HEK293 (cell line): ENCODE results near the gene PPP3CA.

Source experiments
- CTCF ChIA-PET: fragments of 350-600 bp; formaldehyde crosslinking; extraction: SDS; loops from one replicate; lab custom pipeline; 2021; ENCODE audit warnings: antibody characterized with exemption; lab: Yijun Ruan, JAX
- POLR2A ChIA-PET: fragments of 300-600 bp; formaldehyde crosslinking; extraction: SDS; loops from one replicate; lab custom pipeline; 2020; ENCODE audit warnings: antibody characterized with exemption, inconsistent platforms; lab: Yijun Ruan, JAX
- H3K27ac ChIP-seq: fragments of 200-500 bp; sonication (Bioruptor generic); 2 replicates; pipeline ENCODE4 v1.5.1; 2014; ENCODE audit warnings: low read depth, low read length, control low read depth, inconsistent platforms; ENCODE audit errors: extremely low read depth
- H3K36me3 ChIP-seq, 2 experiments: fragments of 200-500 bp in 1 of 2; sonication (Bioruptor generic) in 1 of 2; 1 replicate in 1 of 2; 2 replicates in 1 of 2; pipeline ENCODE4 v1.5.1; 2014 to 2017; ENCODE audit warnings: inconsistent platforms in 2 of 2, low read length in 2 of 2; ENCODE audit not compliant: control insufficient read depth in 2 of 2, insufficient read depth in 1 of 2
- H3K4me1 ChIP-seq: fragments of 200-500 bp; sonication (Bioruptor generic); 2 replicates; pipeline ENCODE4 v1.5.1; 2014; ENCODE audit warnings: mild to moderate bottlenecking, low read length, inconsistent platforms; ENCODE audit not compliant: control insufficient read depth, insufficient read depth
- H3K4me3 ChIP-seq: 2 replicates; pipeline ENCODE4 v1.5.1; 2011; ENCODE audit warnings: low read depth, mild to moderate bottlenecking, control low read depth, low read length, moderate library complexity
- H3K9me3 ChIP-seq: fragments of 200-500 bp; sonication (Bioruptor generic); 2 replicates; pipeline ENCODE4 v1.5.1; 2014; ENCODE audit warnings: low read depth, low read length, inconsistent platforms; ENCODE audit not compliant: control insufficient read depth, insufficient read depth
- GLIS2 ChIP-seq: fragments of 450-650 bp; formaldehyde crosslinking; IDR thresholded peaks from 2 replicates; pipeline ENCODE4 v1.5.1; 2016; ENCODE audit warnings: missing biosample characterization, missing genetic modification characterization
- MYNN ChIP-seq: fragments of 450-650 bp; formaldehyde crosslinking; IDR thresholded peaks from 2 replicates; pipeline ENCODE4 v1.5.1; 2016; ENCODE audit warnings: missing biosample characterization, missing genetic modification characterization, borderline replicate concordance
- SALL2 ChIP-seq: fragments of 450-650 bp; formaldehyde crosslinking; IDR thresholded peaks from 2 replicates; pipeline ENCODE4 v1.5.0; 2017; ENCODE audit warnings: missing biosample characterization, mild to moderate bottlenecking, missing genetic modification characterization, borderline replicate concordance
- SCRT1 ChIP-seq: fragments of 450-650 bp; formaldehyde crosslinking; IDR thresholded peaks from 2 replicates; pipeline ENCODE4 v1.5.1; 2016; ENCODE audit warnings: missing biosample characterization, missing genetic modification characterization, borderline replicate concordance
- SP3 ChIP-seq: fragments of 450-650 bp; formaldehyde crosslinking; IDR thresholded peaks from 2 replicates; pipeline ENCODE4 v1.5.1; 2016; ENCODE audit warnings: missing biosample characterization, missing genetic modification characterization
- YY2 ChIP-seq: fragments of 450-650 bp; formaldehyde crosslinking; IDR thresholded peaks from 2 replicates; pipeline ENCODE4 v1.5.1; 2016; ENCODE audit warnings: missing biosample characterization, missing genetic modification characterization
- ZNF121 ChIP-seq: fragments of 450-650 bp; formaldehyde crosslinking; IDR thresholded peaks from 2 replicates; pipeline ENCODE4 v1.5.1; 2016; ENCODE audit warnings: missing biosample characterization, missing genetic modification characterization
- ZNF18 ChIP-seq: fragments of 450-650 bp; formaldehyde crosslinking; IDR thresholded peaks from 2 replicates; pipeline ENCODE4 v1.5.1; 2016; ENCODE audit warnings: missing biosample characterization, missing genetic modification characterization
- ZNF184 ChIP-seq: fragments of 450-650 bp; IDR thresholded peaks from 2 replicates; pipeline ENCODE4 v1.5.1; 2018; ENCODE audit warnings: missing biosample characterization, mild to moderate bottlenecking, missing genetic modification characterization
- ZNF2 ChIP-seq: fragments of 450-650 bp; formaldehyde crosslinking; IDR thresholded peaks from 2 replicates; pipeline ENCODE4 v1.5.1; 2016; ENCODE audit warnings: missing biosample characterization, missing genetic modification characterization
- ZNF221 ChIP-seq: fragments of 450-650 bp; formaldehyde crosslinking; IDR thresholded peaks from 2 replicates; pipeline ENCODE4 v1.5.1; 2017; ENCODE audit warnings: missing biosample characterization, missing genetic modification characterization, borderline replicate concordance
- ZNF23 ChIP-seq: fragments of 450-650 bp; formaldehyde crosslinking; IDR thresholded peaks from 2 replicates; pipeline ENCODE4 v1.5.1; 2016; ENCODE audit warnings: missing biosample characterization, missing genetic modification characterization, borderline replicate concordance
- ZNF239 ChIP-seq: fragments of 450-650 bp; formaldehyde crosslinking; IDR thresholded peaks from 2 replicates; pipeline ENCODE4 v1.5.1; 2016; ENCODE audit warnings: missing biosample characterization, missing genetic modification characterization
- ZNF26 ChIP-seq: fragments of 450-650 bp; formaldehyde crosslinking; IDR thresholded peaks from 2 replicates; pipeline ENCODE4 v1.5.1; 2016; ENCODE audit warnings: missing biosample characterization, missing genetic modification characterization
- ZNF311 ChIP-seq: fragments of 450-650 bp; formaldehyde crosslinking; IDR thresholded peaks from 2 replicates; pipeline ENCODE4 v1.5.1; 2017; ENCODE audit warnings: missing biosample characterization, missing genetic modification characterization, borderline replicate concordance
- ZNF335 ChIP-seq: fragments of 450-650 bp; formaldehyde crosslinking; conservative IDR thresholded peaks from 2 replicates; pipeline ENCODE4 v1.5.1; 2016; ENCODE audit warnings: missing biosample characterization, missing genetic modification characterization
- ZNF37A ChIP-seq: fragments of 450-650 bp; IDR thresholded peaks from 2 replicates; pipeline ENCODE4 v1.5.1; 2018; ENCODE audit warnings: missing biosample characterization, missing genetic modification characterization
- ZNF404 ChIP-seq: fragments of 450-650 bp; formaldehyde crosslinking; IDR thresholded peaks from 2 replicates; pipeline ENCODE4 v1.5.1; 2017; ENCODE audit warnings: missing biosample characterization, missing genetic modification characterization
- ZNF48 ChIP-seq: fragments of 450-650 bp; formaldehyde crosslinking; IDR thresholded peaks from 2 replicates; pipeline ENCODE4 v1.5.1; 2016; ENCODE audit warnings: missing biosample characterization, missing genetic modification characterization
- ZNF510 ChIP-seq: fragments of 450-650 bp; formaldehyde crosslinking; IDR thresholded peaks from 2 replicates; pipeline ENCODE4 v1.5.1; 2018; ENCODE audit warnings: mild to moderate bottlenecking, missing genetic modification characterization, missing biosample characterization; ENCODE audit not compliant: insufficient replicate concordance
- ZNF549 ChIP-seq: fragments of 450-650 bp; IDR thresholded peaks from 2 replicates; pipeline ENCODE4 v1.5.1; 2018; ENCODE audit warnings: missing biosample characterization, missing genetic modification characterization, mild to moderate bottlenecking, inconsistent platforms, moderate library complexity
- ZNF600 ChIP-seq: fragments of 450-650 bp; formaldehyde crosslinking; IDR thresholded peaks from 2 replicates; pipeline ENCODE4 v1.5.1; 2016; ENCODE audit warnings: missing biosample characterization, missing genetic modification characterization
- ZNF626 ChIP-seq: fragments of 450-650 bp; sonication (Bioruptor Pico); formaldehyde crosslinking; IDR thresholded peaks from 2 replicates; pipeline ENCODE4 v1.5.1; 2018; ENCODE audit warnings: missing biosample characterization, missing genetic modification characterization, inconsistent platforms
- ZNF701 ChIP-seq: fragments of 450-650 bp; formaldehyde crosslinking; IDR thresholded peaks from 2 replicates; pipeline ENCODE4 v1.5.1; 2016; ENCODE audit warnings: missing biosample characterization, missing genetic modification characterization
- ZNF830 ChIP-seq: fragments of 450-650 bp; IDR thresholded peaks from 2 replicates; pipeline ENCODE4 v1.5.0; 2018; ENCODE audit warnings: missing biosample characterization, missing genetic modification characterization, low read depth, mild to moderate bottlenecking, moderate library complexity
- ZSCAN23 ChIP-seq: fragments of 450-650 bp; formaldehyde crosslinking; IDR thresholded peaks from 2 replicates; pipeline ENCODE4 v1.5.1; 2016; ENCODE audit warnings: missing biosample characterization, missing genetic modification characterization
- TF ChIP-seq, protein P1 (sequence below): fragments of 450-650 bp; formaldehyde crosslinking; IDR thresholded peaks from 2 replicates; pipeline ENCODE4 v1.5.1; 2017; ENCODE audit warnings: missing biosample characterization, missing genetic modification characterization

Gene PPP3CA

DNA sequence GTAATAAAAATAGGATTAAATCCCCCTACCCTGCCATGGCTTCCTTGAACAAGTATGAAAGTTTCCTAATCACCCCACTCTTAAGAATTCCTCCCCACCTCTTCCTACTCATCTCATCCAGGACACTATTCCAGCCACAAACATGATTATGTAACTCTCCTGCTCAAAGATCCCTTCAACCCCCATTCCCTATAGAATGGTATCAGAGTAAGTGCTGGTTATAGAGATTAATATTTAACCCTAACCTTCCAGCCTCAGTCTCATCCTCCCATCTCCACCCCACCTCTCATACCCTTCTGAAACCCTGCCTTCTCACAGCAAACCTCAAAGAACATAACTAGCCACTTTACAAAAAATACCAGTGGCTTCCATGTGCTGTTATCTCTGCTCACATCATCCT is 155.1 kb downstream of the PPP3CA start (continued):
- TF ChIP-seq SP3 (tag by site-specific recombination) = no peak
- no peak for TF ChIP-seq ZNF549 (tag by site-specific recombination)
- no peak for TF ChIP-seq ZNF626 (tag by site-specific recombination)
- no peak for TF ChIP-seq ZNF37A (tag by site-specific recombination)
- no peak for TF ChIP-seq ZNF510 (tag by site-specific recombination)
- TF ChIP-seq ZNF26 (tag by site-specific recombination) = no peak
- TF ChIP-seq ZNF830 (tag by site-specific recombination) = no peak

DNA sequence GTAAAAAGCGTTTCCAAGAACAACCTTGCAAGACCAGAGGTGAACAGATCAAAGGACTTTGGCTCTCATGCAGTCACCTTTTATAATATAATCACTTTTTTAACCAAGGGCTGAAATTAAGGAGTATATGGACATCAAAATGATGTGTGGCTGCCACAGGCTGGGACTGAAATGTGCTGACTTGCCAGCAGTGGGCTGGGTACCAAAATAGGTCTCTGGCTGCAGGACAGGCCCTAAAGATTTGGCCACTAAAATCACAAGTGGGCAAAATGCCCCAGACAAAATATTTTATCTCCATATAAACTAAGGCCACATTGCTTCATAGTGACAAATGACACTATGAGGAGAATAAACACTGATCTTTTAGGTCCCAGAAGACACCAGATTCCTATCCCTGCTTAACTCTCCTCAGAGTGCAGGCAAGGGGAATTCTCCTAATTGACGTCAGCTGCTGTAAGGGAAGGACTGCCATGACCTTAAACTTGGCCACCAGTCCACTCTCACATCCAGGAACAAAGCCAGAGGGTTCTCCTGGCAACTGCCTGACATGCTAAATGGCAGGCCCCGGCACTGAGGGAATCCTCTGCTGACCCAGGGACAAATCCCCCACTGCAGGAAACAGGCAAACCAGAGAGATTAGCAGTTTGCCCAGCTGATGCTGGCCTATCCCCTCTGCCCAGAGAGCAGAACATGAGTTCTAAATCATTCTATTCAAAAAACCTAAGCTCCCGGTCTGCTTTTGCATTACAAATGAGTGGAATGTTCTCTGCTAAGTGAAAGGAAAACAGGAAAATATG is 155.8 kb downstream of the PPP3CA start:
- ChIA-PET POLR2A (no interaction called here), CTCF (no interaction called here)
- H3K27ac ChIP-seq = no peak overlapping the region
- no peaks in the 10 kb centered on the region for H3K9me3 ChIP-seq
- no peak overlapping the region for H3K4me3 ChIP-seq
- TF ChIP-seq ZSCAN23 (tag by site-specific recombination) = no peak
- no peak for TF ChIP-seq ZNF239 (tag by site-specific recombination)
- no peak for TF ChIP-seq YY2 (tag by site-specific recombination)
- no peak for TF ChIP-seq SCRT1
- TF ChIP-seq ZNF121 = no peak
- TF ChIP-seq, protein P1, sequence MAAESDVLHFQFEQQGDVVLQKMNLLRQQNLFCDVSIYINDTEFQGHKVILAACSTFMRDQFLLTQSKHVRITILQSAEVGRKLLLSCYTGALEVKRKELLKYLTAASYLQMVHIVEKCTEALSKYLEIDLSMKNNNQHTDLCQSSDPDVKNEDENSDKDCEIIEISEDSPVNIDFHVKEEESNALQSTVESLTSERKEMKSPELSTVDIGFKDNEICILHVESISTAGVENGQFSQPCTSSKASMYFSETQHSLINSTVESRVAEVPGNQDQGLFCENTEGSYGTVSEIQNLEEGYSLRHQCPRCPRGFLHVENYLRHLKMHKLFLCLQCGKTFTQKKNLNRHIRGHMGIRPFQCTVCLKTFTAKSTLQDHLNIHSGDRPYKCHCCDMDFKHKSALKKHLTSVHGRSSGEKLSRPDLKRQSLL (tag by site-specific recombination) = no peak
- no peak for TF ChIP-seq SALL2 (tag by site-specific recombination)
- TF ChIP-seq ZNF335 = no peak
- no peak for TF ChIP-seq ZNF404 (tag by site-specific recombination)
- no peak for TF ChIP-seq ZNF311
- H3K4me1 ChIP-seq = 0 out of 2 replicates have a peak, but pooled peaks cover 4% of the 10 kb centered on the region
- peaks cover 0 to 5% of the 10 kb centered on the region in 2 experiments; a peak in 2 of 3 replicates for H3K36me3 ChIP-seq

DNA sequence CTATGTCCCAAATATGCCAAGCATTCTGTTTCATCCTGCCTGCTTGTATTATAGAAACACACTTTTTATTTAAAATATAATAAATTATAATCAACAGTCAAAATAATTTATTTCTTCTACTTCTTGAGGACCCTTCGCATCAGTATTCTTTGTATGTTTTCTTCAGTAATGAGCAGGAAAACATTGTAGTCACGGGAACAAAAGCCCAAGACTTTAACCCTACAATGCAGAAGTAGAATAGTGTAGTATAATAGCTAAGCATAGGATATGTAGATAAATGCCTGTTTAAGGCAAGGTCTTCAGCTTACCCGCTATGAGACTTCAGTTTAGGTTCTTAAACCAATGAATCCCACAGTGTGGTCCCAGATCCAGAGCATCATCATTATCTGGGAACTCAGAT is 156.6 kb downstream of the PPP3CA start:
- peaks cover 0 to 5% of the 10 kb centered on the region in 2 experiments; a peak in 2 of 3 replicates for H3K36me3 ChIP-seq
- CTCF ChIA-PET = interaction anchor here (0.5 kb wide), 1 partner anchor 20 kb away, joined by 3 read pairs; no protein-coding TSS in a partner anchor
- H3K27ac ChIP-seq = no peak overlapping the region
- H3K4me3 ChIP-seq = no peak overlapping the region
- TF ChIP-seq MYNN (tag by site-specific recombination) (no peak), ZNF600 (tag by site-specific recombination) (no peak), ZNF184 (no peak), ZNF701 (tag by site-specific recombination) (no peak), SP3 (tag by site-specific recombination) (no peak), ZNF221 (tag by site-specific recombination) (no peak), ZNF18 (no peak), ZNF2 (tag by site-specific recombination) (no peak), ZNF48 (tag by site-specific recombination) (no peak), GLIS2 (tag by site-specific recombination) (no peak), ZNF23 (tag by site-specific recombination) (no peak)
- TF ChIP-seq, all 188 proteins: peak for 0
- Histone ChIP-seq H3K9me3 (no peaks in the 10 kb centered on the region), H3K4me1 (0 out of 2 replicates have a peak, but pooled peaks cover 4% of the 10 kb centered on the region)
- POLR2A ChIA-PET = no interaction called here
